SK-N-SH treated with all-trans-retinoic acid at 6 μM for 48 hours (cell line): Measurements from ENCODE around the gene KRTAP10-3.

Source experiments
- TOX ChIP-seq: fragments of 250-450 bp; sonication (Bioruptor Pico); IDR thresholded peaks from 2 replicates; pipeline ENCODE4 v1.8.0; 2021; ENCODE audit warnings: mild to moderate bottlenecking, moderate library complexity, borderline replicate concordance
- ZC3H10 ChIP-seq: fragments of 250-450 bp; sonication (Bioruptor Pico); IDR thresholded peaks from 2 replicates; pipeline ENCODE4 v1.5.1; 2021; ENCODE audit warnings: mild to moderate bottlenecking, moderate library complexity
- ZFP3 ChIP-seq: fragments of 250-450 bp; sonication (Bioruptor Pico); IDR thresholded peaks from 2 replicates; pipeline ENCODE4 v1.5.0; 2020; ENCODE audit warnings: mild to moderate bottlenecking, moderate library complexity
- TF ChIP-seq, protein P1 (sequence below): fragments of 250-450 bp; sonication (Bioruptor Pico); IDR thresholded peaks from 2 replicates; pipeline ENCODE4 v1.5.1; 2021; ENCODE audit warnings: mild to moderate bottlenecking, moderate library complexity
- TF ChIP-seq, protein P2 (sequence below): fragments of 250-450 bp; sonication (Bioruptor Pico); IDR thresholded peaks from 2 replicates; pipeline ENCODE4 v1.5.1; 2020; ENCODE audit warnings: low read depth, mild to moderate bottlenecking, moderate library complexity
- TF ChIP-seq, protein P3 (sequence below): fragments of 250-450 bp; sonication (Bioruptor Pico); IDR thresholded peaks from 2 replicates; pipeline ENCODE4 v1.5.0; 2020; ENCODE audit warnings: mild to moderate bottlenecking, moderate library complexity
- TF ChIP-seq, protein P4 (sequence below): fragments of 250-450 bp; sonication (Bioruptor Pico); IDR thresholded peaks from 2 replicates; pipeline ENCODE4 v1.8.0; 2020; ENCODE audit warnings: mild to moderate bottlenecking, moderate library complexity, borderline replicate concordance

DNA sequence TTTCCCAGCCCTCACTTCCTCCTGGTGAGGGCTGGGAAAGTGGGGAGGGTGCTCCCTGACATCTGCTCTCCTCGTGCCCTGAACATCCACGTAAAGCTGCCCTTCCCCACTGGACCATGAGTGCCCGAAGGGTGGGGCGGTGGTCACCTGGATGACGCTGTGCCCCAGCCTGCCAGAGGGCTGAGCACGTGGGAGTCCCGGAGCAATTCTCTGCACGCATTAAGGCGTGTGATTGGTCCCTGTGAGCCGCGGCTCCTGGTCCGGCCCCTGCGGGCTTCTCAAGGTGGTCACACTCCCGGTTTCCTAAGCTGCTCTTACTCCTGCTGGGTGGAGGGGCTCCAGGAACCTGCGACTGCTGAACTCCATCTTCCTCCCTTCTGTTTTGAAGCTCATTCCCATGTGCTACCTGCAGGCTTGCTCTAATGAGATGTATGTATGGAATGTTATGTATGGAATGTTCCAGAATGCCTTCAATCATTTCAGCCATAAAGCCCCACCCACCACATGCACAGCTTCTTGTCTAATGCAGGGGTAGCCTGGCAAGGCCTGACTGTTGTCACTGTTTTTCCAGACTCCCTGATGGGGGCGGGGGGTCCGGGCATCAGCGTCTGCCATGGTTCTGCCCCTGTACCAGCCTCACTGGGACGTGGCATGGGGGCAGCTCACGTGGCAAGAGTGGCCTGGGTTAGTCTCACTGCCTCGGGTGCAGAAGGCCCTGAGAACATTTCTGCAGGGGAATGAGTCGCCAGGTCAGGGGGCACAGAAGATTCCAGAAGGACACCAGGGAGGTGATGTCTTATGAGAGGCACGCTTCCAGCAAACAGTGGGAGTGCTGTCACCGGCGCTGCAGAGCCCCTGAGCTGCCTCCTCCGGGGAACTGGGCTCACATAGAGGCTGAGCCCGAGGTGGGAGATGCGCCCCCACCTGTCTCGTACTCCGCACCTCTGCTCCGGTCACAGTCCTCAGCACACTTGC lies 38.0 kb downstream of the KRTAP10-3 start:
- TF ChIP-seq TOX (CRISPR knock-in tag) (no peak), ZC3H10 (no peak), ZFP3 (CRISPR knock-in tag) (no peak)
- TF ChIP-seq, protein P1, sequence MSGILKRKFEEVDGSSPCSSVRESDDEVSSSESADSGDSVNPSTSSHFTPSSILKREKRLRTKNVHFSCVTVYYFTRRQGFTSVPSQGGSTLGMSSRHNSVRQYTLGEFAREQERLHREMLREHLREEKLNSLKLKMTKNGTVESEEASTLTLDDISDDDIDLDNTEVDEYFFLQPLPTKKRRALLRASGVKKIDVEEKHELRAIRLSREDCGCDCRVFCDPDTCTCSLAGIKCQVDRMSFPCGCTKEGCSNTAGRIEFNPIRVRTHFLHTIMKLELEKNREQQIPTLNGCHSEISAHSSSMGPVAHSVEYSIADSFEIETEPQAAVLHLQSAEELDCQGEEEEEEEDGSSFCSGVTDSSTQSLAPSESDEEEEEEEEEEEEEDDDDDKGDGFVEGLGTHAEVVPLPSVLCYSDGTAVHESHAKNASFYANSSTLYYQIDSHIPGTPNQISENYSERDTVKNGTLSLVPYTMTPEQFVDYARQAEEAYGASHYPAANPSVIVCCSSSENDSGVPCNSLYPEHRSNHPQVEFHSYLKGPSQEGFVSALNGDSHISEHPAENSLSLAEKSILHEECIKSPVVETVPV: no peak
- TF ChIP-seq, protein P2, sequence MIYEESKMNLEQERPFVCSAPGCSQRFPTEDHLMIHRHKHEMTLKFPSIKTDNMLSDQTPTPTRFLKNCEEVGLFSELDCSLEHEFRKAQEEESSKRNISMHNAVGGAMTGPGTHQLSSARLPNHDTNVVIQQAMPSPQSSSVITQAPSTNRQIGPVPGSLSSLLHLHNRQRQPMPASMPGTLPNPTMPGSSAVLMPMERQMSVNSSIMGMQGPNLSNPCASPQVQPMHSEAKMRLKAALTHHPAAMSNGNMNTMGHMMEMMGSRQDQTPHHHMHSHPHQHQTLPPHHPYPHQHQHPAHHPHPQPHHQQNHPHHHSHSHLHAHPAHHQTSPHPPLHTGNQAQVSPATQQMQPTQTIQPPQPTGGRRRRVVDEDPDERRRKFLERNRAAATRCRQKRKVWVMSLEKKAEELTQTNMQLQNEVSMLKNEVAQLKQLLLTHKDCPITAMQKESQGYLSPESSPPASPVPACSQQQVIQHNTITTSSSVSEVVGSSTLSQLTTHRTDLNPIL (CRISPR knock-in tag): no peak
- TF ChIP-seq, protein P3, sequence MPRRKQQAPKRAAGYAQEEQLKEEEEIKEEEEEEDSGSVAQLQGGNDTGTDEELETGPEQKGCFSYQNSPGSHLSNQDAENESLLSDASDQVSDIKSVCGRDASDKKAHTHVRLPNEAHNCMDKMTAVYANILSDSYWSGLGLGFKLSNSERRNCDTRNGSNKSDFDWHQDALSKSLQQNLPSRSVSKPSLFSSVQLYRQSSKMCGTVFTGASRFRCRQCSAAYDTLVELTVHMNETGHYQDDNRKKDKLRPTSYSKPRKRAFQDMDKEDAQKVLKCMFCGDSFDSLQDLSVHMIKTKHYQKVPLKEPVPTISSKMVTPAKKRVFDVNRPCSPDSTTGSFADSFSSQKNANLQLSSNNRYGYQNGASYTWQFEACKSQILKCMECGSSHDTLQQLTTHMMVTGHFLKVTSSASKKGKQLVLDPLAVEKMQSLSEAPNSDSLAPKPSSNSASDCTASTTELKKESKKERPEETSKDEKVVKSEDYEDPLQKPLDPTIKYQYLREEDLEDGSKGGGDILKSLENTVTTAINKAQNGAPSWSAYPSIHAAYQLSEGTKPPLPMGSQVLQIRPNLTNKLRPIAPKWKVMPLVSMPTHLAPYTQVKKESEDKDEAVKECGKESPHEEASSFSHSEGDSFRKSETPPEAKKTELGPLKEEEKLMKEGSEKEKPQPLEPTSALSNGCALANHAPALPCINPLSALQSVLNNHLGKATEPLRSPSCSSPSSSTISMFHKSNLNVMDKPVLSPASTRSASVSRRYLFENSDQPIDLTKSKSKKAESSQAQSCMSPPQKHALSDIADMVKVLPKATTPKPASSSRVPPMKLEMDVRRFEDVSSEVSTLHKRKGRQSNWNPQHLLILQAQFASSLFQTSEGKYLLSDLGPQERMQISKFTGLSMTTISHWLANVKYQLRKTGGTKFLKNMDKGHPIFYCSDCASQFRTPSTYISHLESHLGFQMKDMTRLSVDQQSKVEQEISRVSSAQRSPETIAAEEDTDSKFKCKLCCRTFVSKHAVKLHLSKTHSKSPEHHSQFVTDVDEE (CRISPR knock-in tag): no peak
- TF ChIP-seq, protein P4, sequence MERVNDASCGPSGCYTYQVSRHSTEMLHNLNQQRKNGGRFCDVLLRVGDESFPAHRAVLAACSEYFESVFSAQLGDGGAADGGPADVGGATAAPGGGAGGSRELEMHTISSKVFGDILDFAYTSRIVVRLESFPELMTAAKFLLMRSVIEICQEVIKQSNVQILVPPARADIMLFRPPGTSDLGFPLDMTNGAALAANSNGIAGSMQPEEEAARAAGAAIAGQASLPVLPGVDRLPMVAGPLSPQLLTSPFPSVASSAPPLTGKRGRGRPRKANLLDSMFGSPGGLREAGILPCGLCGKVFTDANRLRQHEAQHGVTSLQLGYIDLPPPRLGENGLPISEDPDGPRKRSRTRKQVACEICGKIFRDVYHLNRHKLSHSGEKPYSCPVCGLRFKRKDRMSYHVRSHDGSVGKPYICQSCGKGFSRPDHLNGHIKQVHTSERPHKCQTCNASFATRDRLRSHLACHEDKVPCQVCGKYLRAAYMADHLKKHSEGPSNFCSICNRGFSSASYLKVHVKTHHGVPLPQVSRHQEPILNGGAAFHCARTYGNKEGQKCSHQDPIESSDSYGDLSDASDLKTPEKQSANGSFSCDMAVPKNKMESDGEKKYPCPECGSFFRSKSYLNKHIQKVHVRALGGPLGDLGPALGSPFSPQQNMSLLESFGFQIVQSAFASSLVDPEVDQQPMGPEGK (CRISPR knock-in tag): no peak
